HG03025 (cell line): ENCODE measurements around the gene PRH2.

Experiments
- ATAC-seq: cut with Tn5 transposase; IDR thresholded peaks from one replicate; pipeline ENCODE4 v1.9.1; 2021; ENCODE audit warnings: mild to moderate bottlenecking, moderate library complexity; ENCODE audit not compliant: unreplicated experiment, low FRiP score

PRH2 gene

DNA sequence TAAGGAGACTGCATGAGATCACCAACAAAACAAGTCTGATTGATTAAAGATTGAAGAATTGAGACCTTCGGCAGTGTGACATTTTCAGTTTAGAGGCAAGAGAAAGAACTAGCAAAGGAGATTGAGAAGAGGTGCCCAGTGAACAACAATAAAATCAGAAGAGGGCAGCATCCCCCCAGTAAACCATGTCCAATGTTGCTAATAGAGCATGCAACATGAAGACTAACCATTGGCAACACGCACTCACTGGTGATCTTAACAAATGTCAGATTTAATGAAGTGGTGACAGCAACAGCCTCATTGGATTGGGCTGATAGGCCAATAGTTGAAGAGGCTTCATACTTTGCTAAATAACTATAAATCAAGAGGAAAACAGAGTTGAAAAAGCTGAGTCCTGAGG lies 30.8 kb downstream of the PRH2 start:
- no peak for ATAC-seq

DNA sequence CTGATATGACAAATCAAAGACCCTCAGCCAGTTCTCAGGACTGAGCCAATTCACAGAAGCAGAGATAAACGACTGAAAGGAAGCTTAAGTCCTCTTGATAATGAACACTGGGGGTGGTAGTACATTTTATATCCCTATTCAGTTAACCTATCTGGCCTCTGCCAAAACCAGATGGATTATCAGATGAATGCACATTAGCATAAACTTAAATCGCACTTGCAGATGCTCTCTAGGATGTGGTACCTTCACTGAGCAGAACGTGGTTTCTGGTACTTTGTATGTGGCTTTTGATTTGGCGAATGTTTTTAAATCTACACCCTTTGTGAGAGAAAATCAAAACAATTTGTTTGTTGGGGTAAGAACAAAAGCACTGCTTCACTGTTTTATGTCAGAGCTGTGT lies 31.2 kb downstream of the PRH2 start:
- no peak for ATAC-seq

GRCh38 chr12:10965476-10965875 lies 36.4 kb downstream of the PRH2 start:
- no peak for ATAC-seq

- no peak for ATAC-seq
Observed at GRCh38 chr12:10966314-10966713, 37.3 kb downstream of the PRH2 start.

DNA sequence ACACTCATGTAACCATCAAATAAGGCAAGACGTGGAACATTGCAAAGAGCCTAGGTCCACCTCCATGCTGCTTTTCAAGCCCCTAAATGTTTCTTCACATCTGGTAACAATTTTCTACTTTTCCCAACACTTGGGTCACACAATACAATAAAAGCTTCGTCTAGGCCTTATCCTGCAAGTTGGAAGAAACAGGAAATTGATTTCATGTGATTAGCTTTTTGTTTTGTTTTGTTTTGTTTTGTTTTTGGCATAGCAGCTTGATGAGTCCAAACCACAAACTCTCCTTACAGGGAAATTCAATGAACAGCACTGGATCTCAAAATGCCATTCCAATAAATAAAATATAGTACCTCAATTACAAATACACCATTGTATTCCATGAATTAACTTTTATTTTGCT lies 38.4 kb downstream of the PRH2 start:
- no peak for ATAC-seq

- no peak for ATAC-seq
Observed at GRCh38 chr12:10968765-10969456, 39.9 kb downstream of the PRH2 start.

DNA sequence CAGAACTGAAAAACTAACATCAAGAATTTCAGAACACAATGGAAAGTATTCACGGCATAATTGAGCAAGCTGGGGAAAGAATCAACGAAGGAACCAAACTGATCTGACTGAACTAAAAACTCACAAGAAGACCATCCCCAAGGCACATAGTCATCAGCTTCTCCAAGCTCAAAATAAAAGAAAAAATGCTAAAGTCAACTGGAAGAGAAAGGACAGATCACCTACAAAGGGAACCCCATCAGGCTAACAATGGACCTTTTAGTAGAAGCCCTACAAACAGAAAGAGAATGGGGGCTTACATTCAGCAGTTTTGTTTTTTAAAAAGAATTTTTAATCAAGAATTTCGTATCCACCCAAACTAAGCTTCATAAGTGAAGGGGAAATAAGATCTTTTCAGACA lies 45.9 kb downstream of the PRH2 start:
- no peak for ATAC-seq

- no peak for ATAC-seq
Observed at GRCh38 chr12:10982244-10982643, 53.2 kb downstream of the PRH2 start.
